BJ (cell line): ENCODE results near the gene SOX15. TPM values are rescaled to one million over a fixed set of nuclear protein-coding genes. Genes with fewer than 3 reads are reported as not detected.
A peak's percentile ranks its signal among the peaks of the same experiment; 100 is the strongest.

ENCODE experiments used
- CTCF ChIA-PET: fragments of 350-600 bp; formaldehyde crosslinking; extraction: SDS; loops from one replicate; lab custom pipeline; 2021; ENCODE audit warnings: antibody characterized with exemption, inconsistent platforms; lab: Yijun Ruan, JAX
- POLR2A ChIA-PET: fragments of 300-600 bp; sonication (Branson Sonifier 250); formaldehyde crosslinking; extraction: SDS; loops from one replicate; lab custom pipeline; 2021; ENCODE audit warnings: antibody characterized with exemption; lab: Charles Lee
- DNase-seq: peaks from one replicate; pipeline ENCODE4 v3.0.0-alpha.2; 2011; ENCODE audit warnings: low read depth
- H3K27me3 ChIP-seq: 2 replicates; pipeline ENCODE4 v1.6.0; 2011; ENCODE audit warnings: low read length; ENCODE audit not compliant: control insufficient read depth, insufficient read depth
- H3K36me3 ChIP-seq: 2 replicates; pipeline ENCODE4 v1.5.1; 2011; ENCODE audit warnings: low read length; ENCODE audit not compliant: control insufficient read depth, insufficient read depth
- H3K4me3 ChIP-seq: 2 replicates; pipeline ENCODE4 v1.5.1; 2011; ENCODE audit warnings: low read depth, mild to moderate bottlenecking, control low read depth, low read length
- polyA minus RNA-seq: library from RNA; depleted of rRNA, polyadenylated mRNA; stranded (reverse); fragments of >200 nt; gene quantifications from 2 replicates; pipeline ENCODE4 v1.2.3, GENCODE V29; 2011; rRNA and poly(A)+ RNA removed
- polyA plus RNA-seq: library from polyadenylated mRNA; depleted of rRNA; stranded (reverse); fragments of >200 nt; gene quantifications from 2 replicates; pipeline ENCODE4 v1.2.3, GENCODE V29; 2011; rRNA removed
- TF ChIP-seq, protein P1 (sequence below): IDR thresholded peaks from 2 replicates; pipeline ENCODE4 v1.5.1; 2011; ENCODE audit warnings: low read depth, mild to moderate bottlenecking, control low read depth, inconsistent platforms, low read length, moderate library complexity; ENCODE audit not compliant: insufficient read depth

The SOX15 gene
- polyA plus RNA-seq (0.34 and 0.49 TPM in 2 replicates), polyA minus RNA-seq (0.14 and 0.21 TPM in 2 replicates)

- TF ChIP-seq, protein P1, sequence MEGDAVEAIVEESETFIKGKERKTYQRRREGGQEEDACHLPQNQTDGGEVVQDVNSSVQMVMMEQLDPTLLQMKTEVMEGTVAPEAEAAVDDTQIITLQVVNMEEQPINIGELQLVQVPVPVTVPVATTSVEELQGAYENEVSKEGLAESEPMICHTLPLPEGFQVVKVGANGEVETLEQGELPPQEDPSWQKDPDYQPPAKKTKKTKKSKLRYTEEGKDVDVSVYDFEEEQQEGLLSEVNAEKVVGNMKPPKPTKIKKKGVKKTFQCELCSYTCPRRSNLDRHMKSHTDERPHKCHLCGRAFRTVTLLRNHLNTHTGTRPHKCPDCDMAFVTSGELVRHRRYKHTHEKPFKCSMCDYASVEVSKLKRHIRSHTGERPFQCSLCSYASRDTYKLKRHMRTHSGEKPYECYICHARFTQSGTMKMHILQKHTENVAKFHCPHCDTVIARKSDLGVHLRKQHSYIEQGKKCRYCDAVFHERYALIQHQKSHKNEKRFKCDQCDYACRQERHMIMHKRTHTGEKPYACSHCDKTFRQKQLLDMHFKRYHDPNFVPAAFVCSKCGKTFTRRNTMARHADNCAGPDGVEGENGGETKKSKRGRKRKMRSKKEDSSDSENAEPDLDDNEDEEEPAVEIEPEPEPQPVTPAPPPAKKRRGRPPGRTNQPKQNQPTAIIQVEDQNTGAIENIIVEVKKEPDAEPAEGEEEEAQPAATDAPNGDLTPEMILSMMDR, result no peak
- no peak for DNase-seq
- CTCF ChIA-PET, result interaction anchor here (1.0 to 4.3 kb wide), 27 partner anchors 10 to 544 kb away, joined by 3 to 29 read pairs (median 7); partner anchors contain the start of genes CD68, FXR2, SENP3 and TNFSF13
- Histone ChIP-seq H3K36me3 (peaks cover 20% of the 10 kb centered on the region), H3K27me3 (no peaks in the 10 kb centered on the region), H3K4me3 (peak within 1 kb of the TSS; percentile 22; the same call in 1 of the 2 replicates)
- POLR2A ChIA-PET, result interaction anchor here (1.1 kb wide), 1 partner anchor 17 kb away, joined by 5 read pairs; no protein-coding TSS in a partner anchor
These were observed at the start of gene SOX15 for GRCh38 chr17:7589891-7590691. TSS of gene SOX15 (minus strand) at chr17:7590094. CDS start at chr17:7589676, 418 bp downstream.

GRCh38 chr17:7636163-7636562, 46.3 kb upstream of the SOX15 start:
- H3K27me3 ChIP-seq, result no peaks in the 10 kb centered on the region
- no peak overlapping the region for H3K4me3 ChIP-seq
- ChIA-PET POLR2A (no interaction called here), CTCF (interaction anchor here (1.3 to 7.9 kb wide), 3 partner anchors 9 to 50 kb away, joined by 3 to 91 read pairs (median 5); partner anchors contain the start of genes SAT2, TP53 and WRAP53)
- no peaks in the 10 kb centered on the region for H3K36me3 ChIP-seq
- no peak for DNase-seq
- TF ChIP-seq, protein P1, result no peak

DNA sequence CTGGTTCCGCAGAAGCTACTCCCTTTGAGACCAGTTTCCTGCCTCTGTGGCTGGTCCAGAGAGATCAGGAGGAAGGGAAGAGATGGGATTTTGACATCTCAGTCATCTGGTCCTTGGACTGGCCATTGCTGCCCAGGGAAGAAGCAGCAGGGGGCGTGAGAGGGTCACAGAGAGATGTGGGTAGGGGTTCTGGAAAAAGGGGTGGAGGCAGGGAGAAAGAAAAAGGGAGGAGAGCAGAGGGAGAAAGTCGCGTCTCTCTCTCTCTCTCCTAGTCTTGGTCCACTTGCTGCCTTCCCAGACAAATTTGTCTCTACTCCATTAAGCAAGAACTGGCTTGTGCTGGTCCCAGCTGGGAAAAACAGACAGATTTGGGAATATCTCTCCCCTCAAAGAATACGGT, 44.5 kb upstream of the SOX15 start:
- POLR2A ChIA-PET, result no interaction called here
- Histone ChIP-seq H3K36me3 (no peaks in the 10 kb centered on the region), H3K4me3 (no peak overlapping the region), H3K27me3 (no peaks in the 10 kb centered on the region)
- no peak for DNase-seq
- CTCF ChIA-PET, result interaction anchor here (0.6 to 7.9 kb wide), 9 partner anchors 8 to 83 kb away, joined by 3 to 91 read pairs (median 4); partner anchors contain the start of genes ATP1B2, DNAH2, TP53 and WRAP53
- TF ChIP-seq, protein P1, result peak; percentile 60

DNA sequence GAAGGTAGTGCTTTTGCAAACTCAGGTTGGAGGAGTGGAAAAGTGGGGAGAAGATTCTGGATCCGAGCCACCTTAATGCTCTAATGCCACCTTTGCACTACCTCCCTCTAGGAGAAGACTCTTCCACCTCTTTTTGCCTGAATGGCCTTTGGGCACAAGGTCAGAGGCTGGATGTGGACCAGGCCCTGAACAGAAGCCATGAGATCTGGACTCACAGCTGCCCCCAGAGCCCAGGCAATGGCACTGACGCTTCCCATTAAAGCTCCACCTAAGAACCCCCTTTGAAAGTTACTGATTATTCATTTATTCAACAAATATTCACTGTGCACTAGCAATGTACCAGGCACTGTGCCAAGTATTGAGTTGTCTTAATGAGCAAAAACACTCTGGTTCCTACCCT, 43.2 kb upstream of the SOX15 start:
- Histone ChIP-seq H3K36me3 (no peaks in the 10 kb centered on the region), H3K4me3 (no peak overlapping the region), H3K27me3 (no peaks in the 10 kb centered on the region)
- TF ChIP-seq, protein P1, result no peak
- DNase-seq, result no peak
- ChIA-PET CTCF (interaction anchor here (0.6 to 7.9 kb wide), 25 partner anchors 9 to 118 kb away, joined by 3 to 91 read pairs (median 4); partner anchors contain the start of genes ATP1B2, DNAH2, FXR2 and SOX15), POLR2A (no interaction called here)

- ChIA-PET CTCF (interaction anchor here (0.6 to 7.9 kb wide), 25 partner anchors 9 to 118 kb away, joined by 3 to 91 read pairs (median 4); partner anchors contain the start of genes ATP1B2, DNAH2, FXR2 and SOX15), POLR2A (no interaction called here)
- DNase-seq, result no peak
- H3K27me3 ChIP-seq, result no peaks in the 10 kb centered on the region
- no peak overlapping the region for H3K4me3 ChIP-seq
- no peaks in the 10 kb centered on the region for H3K36me3 ChIP-seq
- TF ChIP-seq, protein P1, result peak; percentile 67
These were observed 42.6 kb upstream of the SOX15 start for GRCh38 chr17:7632492-7632894.
